Activated CD4-positive, alpha-beta T cell treated with anti-CD3 and anti-CD28 coated beads, Interleukin-2, amount 10 ng/mL, durations not matched to agents 24 days and 14 days (primary cell): ENCODE results near the gene PCSK7. TPM values are rescaled to one million over a fixed set of nuclear protein-coding genes. Genes with fewer than 3 reads are reported as not detected.

ENCODE experiments used
- DNase-seq: peaks from one replicate; pipeline ENCODE4 v3.0.0; 2022
- H3K27ac Mint-ChIP-seq: one replicate; pipeline ENCODE4 v1.8.0; 2022; ENCODE audit warnings: mild to moderate bottlenecking, mixed read lengths
- H3K27me3 Mint-ChIP-seq: one replicate; pipeline ENCODE4 v1.8.0; 2022; ENCODE audit warnings: mixed read lengths
- H3K36me3 Mint-ChIP-seq: one replicate; pipeline ENCODE4 v1.8.0; 2022; ENCODE audit warnings: low read depth, mild to moderate bottlenecking, mixed read lengths
- H3K4me1 Mint-ChIP-seq: one replicate; pipeline ENCODE4 v1.8.0; 2021; ENCODE audit warnings: mixed read lengths
- H3K4me3 Mint-ChIP-seq: one replicate; pipeline ENCODE4 v1.8.0; 2022; ENCODE audit warnings: mild to moderate bottlenecking, moderate library complexity, mixed read lengths
- H3K9me3 Mint-ChIP-seq: one replicate; pipeline ENCODE4 v1.8.0; 2021; ENCODE audit warnings: mixed read lengths
- intact Hi-C: fragments of 100-400 bp; cut with micrococcal nuclease; formaldehyde crosslinking; loops from one replicate; pipeline ENCODE4 v1.15.1; 2023
- total RNA-seq: library from RNA; stranded (reverse); gene quantifications from 2 replicates; pipeline ENCODE4 v1.2.3, GENCODE V29; 2022

PCSK7 gene
- total RNA-seq, 1 donor from 2014 or later: 160 TPM

GRCh38 chr11:117172724-117173421, 59.0 kb downstream of the PCSK7 start:
- Mint-ChIP-seq H3K4me3 (no peak overlapping the region), H3K27me3 (no peaks in the 10 kb centered on the region), H3K9me3 (no peaks in the 10 kb centered on the region), H3K27ac (no peak overlapping the region), H3K4me1 (peaks cover 14% of the 10 kb centered on the region), H3K36me3 (peaks cover 22% of the 10 kb centered on the region)
- DNase-seq: no peak
- intact Hi-C loops: no loop called here

- DNase-seq: no peak
- Mint-ChIP-seq H3K9me3 (no peaks in the 10 kb centered on the region), H3K36me3 (peaks cover 28% of the 10 kb centered on the region), H3K27me3 (no peaks in the 10 kb centered on the region), H3K4me3 (no peak overlapping the region), H3K4me1 (peaks cover 10% of the 10 kb centered on the region), H3K27ac (peak overlapping the region; percentile 18)
- intact Hi-C loops: no loop called here
Measured at GRCh38 chr11:117171404-117172061, 60.3 kb downstream of the PCSK7 start.

GRCh38 chr11:117171007-117171403, 60.9 kb downstream of the PCSK7 start:
- H3K36me3 Mint-ChIP-seq: peaks cover 33% of the 10 kb centered on the region
- no peak overlapping the region for H3K4me3 Mint-ChIP-seq
- no peaks in the 10 kb centered on the region for H3K27me3 Mint-ChIP-seq
- peak overlapping the region; percentile 34 for H3K27ac Mint-ChIP-seq
- intact Hi-C loops: no loop called here
- DNase-seq: no peak
- H3K4me1 Mint-ChIP-seq: peaks cover 10% of the 10 kb centered on the region
- no peaks in the 10 kb centered on the region for H3K9me3 Mint-ChIP-seq

- intact Hi-C loops: no loop called here
Measured at GRCh38 chr11:117170210-117170609, 61.7 kb downstream of the PCSK7 start.

GRCh38 chr11:117169736-117170135, 62.1 kb downstream of the PCSK7 start:
- H3K27ac Mint-ChIP-seq: no peak overlapping the region
- no peaks in the 10 kb centered on the region for H3K27me3 Mint-ChIP-seq
- H3K9me3 Mint-ChIP-seq: no peaks in the 10 kb centered on the region
- DNase-seq: no peak
- no peak overlapping the region for H3K4me3 Mint-ChIP-seq
- peaks cover 41% of the 10 kb centered on the region for H3K36me3 Mint-ChIP-seq
- H3K4me1 Mint-ChIP-seq: peaks cover 10% of the 10 kb centered on the region
- intact Hi-C loops: no loop called here

More at GRCh38 chr11:117170210-117170609, 61.7 kb downstream of the PCSK7 start:
- no peak for DNase-seq
- Mint-ChIP-seq H3K9me3 (no peaks in the 10 kb centered on the region), H3K27me3 (no peaks in the 10 kb centered on the region), H3K4me1 (peaks cover 10% of the 10 kb centered on the region), H3K27ac (no peak overlapping the region), H3K4me3 (no peak overlapping the region), H3K36me3 (peaks cover 38% of the 10 kb centered on the region)

- Mint-ChIP-seq H3K27ac (no peak overlapping the region), H3K9me3 (no peaks in the 10 kb centered on the region), H3K27me3 (no peaks in the 10 kb centered on the region), H3K36me3 (peaks cover 53% of the 10 kb centered on the region), H3K4me1 (peaks cover 2% of the 10 kb centered on the region), H3K4me3 (no peak overlapping the region)
- intact Hi-C loops: no loop called here
- DNase-seq: no peak
Measured at GRCh38 chr11:117166491-117166890, 65.4 kb downstream of the PCSK7 start.

GRCh38 chr11:117160826-117161225, 71.0 kb downstream of the PCSK7 start:
- Mint-ChIP-seq H3K36me3 (peaks cover 46% of the 10 kb centered on the region), H3K27ac (peak overlapping the region; percentile 41)
- intact Hi-C loops: no loop called here

GRCh38 chr11:117159892-117160291, 72.0 kb downstream of the PCSK7 start:
- Mint-ChIP-seq H3K27ac (no peak overlapping the region), H3K4me1 (peaks cover 2% of the 10 kb centered on the region), H3K36me3 (peaks cover 40% of the 10 kb centered on the region), H3K9me3 (no peaks in the 10 kb centered on the region), H3K27me3 (no peaks in the 10 kb centered on the region), H3K4me3 (no peak overlapping the region)
- no peak for DNase-seq
- intact Hi-C loops: no loop called here

More at GRCh38 chr11:117160826-117161225, 71.0 kb downstream of the PCSK7 start:
- Mint-ChIP-seq H3K4me1 (peaks cover 2% of the 10 kb centered on the region), H3K9me3 (no peaks in the 10 kb centered on the region), H3K27me3 (no peaks in the 10 kb centered on the region), H3K4me3 (no peak overlapping the region)
- DNase-seq: no peak

GRCh38 chr11:117157507-117157906, 74.4 kb downstream of the PCSK7 start:
- DNase-seq: no peak
- Mint-ChIP-seq H3K27ac (no peak overlapping the region), H3K9me3 (no peaks in the 10 kb centered on the region), H3K4me1 (peaks cover 4% of the 10 kb centered on the region), H3K36me3 (peaks cover 37% of the 10 kb centered on the region), H3K4me3 (no peak overlapping the region), H3K27me3 (no peaks in the 10 kb centered on the region)
- intact Hi-C loops: no loop called here

GRCh38 chr11:117154468-117154867, 77.4 kb downstream of the PCSK7 start:
- intact Hi-C loops: no loop called here
- Mint-ChIP-seq H3K4me1 (peaks cover 6% of the 10 kb centered on the region), H3K36me3 (peaks cover 26% of the 10 kb centered on the region), H3K27me3 (no peaks in the 10 kb centered on the region), H3K27ac (no peak overlapping the region), H3K9me3 (no peaks in the 10 kb centered on the region), H3K4me3 (no peak overlapping the region)
- no peak for DNase-seq

Other genes starting within 250 kb of the PCSK7 start
- 38.4 and 38.7 TPM in 2 replicates for gene SIK3, start 133.6 kb downstream of the PCSK7 start, total RNA-seq
- 79.8 and 81.0 TPM in 2 replicates for gene PAFAH1B2, start 87.8 kb downstream of the PCSK7 start, total RNA-seq
- 23.9 and 29.1 TPM in 2 replicates for gene SIDT2, start 53.3 kb downstream of the PCSK7 start, total RNA-seq
- gene TAGLN, start 32.7 kb downstream of the PCSK7 start, total RNA-seq: 2.7 and 3.8 TPM in 2 replicates
- gene RNF214, start 598 bp upstream of the PCSK7 start, total RNA-seq: 22.0 and 23.2 TPM in 2 replicates
- 5.5 and 5.8 TPM in 2 replicates for gene BACE1-AS, start 59.3 kb upstream of the PCSK7 start, total RNA-seq
- 0.33 and 0.40 TPM in 2 replicates for gene BACE1, start 84.2 kb upstream of the PCSK7 start, total RNA-seq
- 39.0 and 40.1 TPM in 2 replicates for gene CEP164, start 95.8 kb upstream of the PCSK7 start, total RNA-seq